Measurements from ENCODE around the gene MINDY3.
"Not testable (repeated sequence)": the region's sequence is repeated elsewhere in the genome, so short reads cannot be mapped to it uniquely, and the experiment has no call there.

The MINDY3 gene

DNA sequence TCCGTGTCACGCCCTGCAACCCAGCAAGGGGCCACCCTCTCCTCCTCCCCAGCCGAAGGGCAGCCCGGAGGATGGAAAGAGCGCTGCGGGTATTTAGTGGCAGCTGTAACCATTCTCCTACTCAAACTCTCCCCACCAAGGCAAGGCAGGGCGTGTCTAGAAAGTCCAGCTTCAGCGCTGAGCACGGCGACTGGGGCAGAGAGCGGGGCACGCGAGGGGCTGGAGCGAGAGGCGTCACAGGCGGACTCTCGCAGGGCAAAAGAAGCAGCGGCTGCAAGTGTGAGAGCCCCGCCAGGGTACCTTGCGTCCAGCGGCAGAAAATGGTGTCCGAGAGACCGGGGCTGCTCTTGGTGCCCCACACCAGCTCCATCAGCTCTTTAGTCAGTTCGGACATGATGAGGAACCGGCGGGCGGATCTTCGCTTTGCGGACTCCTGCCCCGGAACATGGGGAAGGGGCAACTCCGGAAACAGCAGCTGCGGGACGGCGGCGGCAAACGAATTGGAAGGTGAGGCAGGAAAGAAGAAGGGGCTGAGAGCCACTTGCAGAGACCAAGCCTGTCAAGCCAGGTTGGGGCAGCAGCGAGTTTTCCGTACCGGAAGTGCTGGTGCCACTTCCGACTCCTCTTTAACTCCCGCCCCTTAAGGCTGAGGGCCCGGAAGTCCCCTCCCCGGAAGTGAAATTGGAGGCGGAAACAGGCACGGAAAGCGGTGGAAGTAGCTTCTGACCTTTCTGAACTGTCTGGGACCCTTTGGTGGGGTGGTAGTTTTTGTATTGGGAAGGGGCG is at the start of gene MINDY3:
Gene MINDY3, minus strand, starts transcription at position 602 of the 786 bp plus-strand sequence. Its CDS starts 208 bp downstream, at position 394.
- DNase-seq (ENCODE audit: low spot score) = peak; percentile 90

DNA sequence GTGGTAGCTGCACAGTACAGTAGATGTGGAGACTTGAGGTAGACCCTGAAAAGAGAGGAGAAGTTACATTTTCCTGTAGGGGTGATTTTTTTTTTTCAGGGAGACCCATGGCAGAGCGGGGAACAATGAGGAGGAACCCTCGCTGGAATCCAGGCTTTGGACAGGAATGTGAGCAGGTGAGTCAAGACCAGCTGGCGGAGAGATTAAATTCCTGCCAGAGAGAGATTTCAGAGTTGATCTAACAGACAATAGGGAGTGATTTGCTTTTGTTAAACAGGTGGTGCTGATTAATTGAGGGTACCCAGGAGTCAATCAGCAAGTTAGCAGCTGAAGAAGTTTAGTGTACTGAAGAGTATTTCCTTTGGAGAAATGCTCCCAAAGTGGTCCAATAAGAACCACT is 41.6 kb upstream of the MINDY3 start:
- no peak for DNase-seq (ENCODE audit: low spot score)

DNA sequence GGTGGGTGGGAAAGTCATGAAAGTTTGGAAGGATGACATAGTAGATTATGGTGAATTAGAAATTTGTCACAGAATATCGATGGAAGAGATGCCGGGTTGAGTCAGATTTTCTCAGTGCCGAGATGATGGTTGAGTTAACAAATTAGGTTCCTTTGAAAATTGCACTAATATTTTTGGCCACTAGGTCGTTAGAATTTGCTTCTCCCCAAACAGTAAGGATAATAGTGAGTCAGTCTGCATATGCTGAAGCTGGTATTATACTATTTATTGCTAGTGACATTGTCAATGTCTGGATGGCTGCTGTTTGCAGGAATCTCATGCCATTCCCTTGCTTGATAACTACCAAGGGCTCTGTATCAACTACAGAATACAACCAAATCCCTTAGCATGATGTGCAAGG is 37.7 kb upstream of the MINDY3 start:
- DNase-seq (ENCODE audit: low spot score) = peak; percentile 34

DNA sequence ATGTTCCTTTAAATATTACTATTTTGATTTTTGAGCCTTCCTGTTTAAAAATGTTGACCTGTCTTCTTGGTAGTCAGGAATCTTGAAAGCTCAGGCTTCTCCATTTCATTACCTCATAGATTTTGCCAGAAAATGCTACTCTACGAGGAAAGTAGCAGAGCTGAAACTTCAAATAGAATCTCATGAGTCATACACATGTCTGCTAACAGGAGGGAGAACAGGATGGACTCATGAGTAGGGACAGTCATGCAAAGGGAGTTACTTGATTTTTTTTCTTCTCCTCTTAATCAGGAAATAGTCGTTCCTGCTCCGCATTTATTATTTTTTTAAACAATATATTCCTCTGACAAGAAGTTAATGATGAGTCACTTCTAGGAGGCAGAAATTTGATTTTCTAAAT is 37.0 kb upstream of the MINDY3 start:
- peak; percentile 11 for DNase-seq (ENCODE audit: low spot score)

DNA sequence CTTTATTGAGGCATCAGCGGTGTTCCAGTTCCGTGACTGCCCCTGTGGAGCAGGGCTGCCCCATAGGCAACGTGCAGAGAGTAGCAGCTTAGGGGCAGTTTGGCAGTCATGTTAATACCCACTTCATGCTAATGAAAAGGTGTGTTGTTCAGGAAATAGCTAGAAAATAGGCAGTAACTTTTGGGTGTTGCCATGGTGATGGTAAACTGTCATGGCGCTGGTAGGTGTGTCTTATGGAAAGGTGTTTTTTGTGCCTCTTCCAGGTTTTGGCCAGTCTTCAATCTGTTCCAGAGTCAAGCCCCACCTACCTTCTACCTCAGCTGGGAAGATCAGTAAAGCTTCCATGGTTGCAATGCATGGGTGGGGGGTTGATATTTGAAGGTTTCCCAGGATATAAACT is 36.3 kb upstream of the MINDY3 start:
- DNase-seq (ENCODE audit: low spot score) = no peak

GRCh38 chr10:15884447-15884846 is 24.1 kb upstream of the MINDY3 start:
- no peak for DNase-seq (ENCODE audit: low spot score)

DNA sequence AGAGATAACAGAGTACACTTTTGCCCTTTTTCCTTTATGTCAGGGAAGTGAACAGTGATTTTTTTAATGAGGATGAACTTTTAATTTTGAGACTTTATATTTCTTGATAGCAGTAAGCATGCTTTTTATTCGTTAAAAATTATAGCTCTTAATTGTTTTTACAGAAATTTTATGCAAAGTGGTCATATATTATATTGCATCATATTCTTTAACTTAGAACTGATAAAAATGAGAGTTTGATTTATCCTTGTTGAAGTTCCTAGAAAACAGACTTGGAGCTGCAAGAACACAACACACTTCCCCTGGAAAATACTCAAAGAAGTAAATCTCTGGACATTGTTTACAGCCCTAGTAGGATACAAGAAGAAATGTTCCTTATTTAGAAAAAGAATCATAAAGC is 21.2 kb upstream of the MINDY3 start:
- no peak for DNase-seq (ENCODE audit: low spot score)

GRCh38 chr10:15879663-15880062 is 19.4 kb upstream of the MINDY3 start:
- DNase-seq (ENCODE audit: low spot score) = no peak

- DNase-seq (ENCODE audit: low spot score) = peak; percentile 70
These were observed 18.8 kb upstream of the MINDY3 start for GRCh38 chr10:15879058-15879457.

GRCh38 chr10:15877836-15878576 is 17.7 kb upstream of the MINDY3 start:
- DNase-seq (ENCODE audit: low spot score) = no peak

DNA sequence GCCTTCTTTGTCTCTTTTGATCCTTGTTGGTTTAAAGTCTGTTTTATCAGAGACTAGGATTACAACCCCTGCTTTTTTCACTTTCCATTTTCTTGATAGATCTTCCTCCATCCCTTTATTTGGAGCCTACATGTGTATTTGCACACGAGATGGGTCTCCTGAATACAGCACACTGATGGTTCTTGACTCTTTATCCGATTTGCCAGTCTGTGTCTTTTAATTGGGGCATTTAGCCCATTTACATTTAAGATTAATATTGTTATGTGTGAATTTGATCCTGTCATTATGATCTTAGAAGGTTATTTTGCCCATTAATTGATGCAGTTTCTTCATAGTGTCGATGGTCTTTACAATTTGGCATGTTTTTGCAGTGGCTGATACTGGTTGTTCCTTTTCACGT is 16.0 kb upstream of the MINDY3 start:
- DNase-seq (ENCODE audit: low spot score) = not testable (repeated sequence)

DNA sequence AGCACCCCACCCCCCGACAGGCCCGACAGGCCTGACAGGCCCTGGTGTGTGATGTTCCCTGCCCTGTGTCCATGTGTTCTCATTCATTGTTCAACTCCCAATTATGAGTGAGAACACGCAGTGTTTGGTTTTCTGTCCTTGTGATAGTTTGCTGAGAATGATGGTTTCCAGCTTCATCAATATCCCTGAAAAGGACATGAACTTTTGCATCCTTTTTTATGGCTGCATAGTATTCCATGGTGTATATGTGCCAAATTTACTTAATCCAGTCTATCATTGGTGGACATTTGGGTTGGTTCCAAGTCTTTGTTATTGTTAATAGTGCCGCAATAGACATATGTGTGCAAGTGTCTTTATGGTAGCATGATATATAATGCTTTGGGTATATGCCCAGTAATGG is 12.3 kb upstream of the MINDY3 start:
- DNase-seq (ENCODE audit: low spot score) = not testable (repeated sequence)

DNA sequence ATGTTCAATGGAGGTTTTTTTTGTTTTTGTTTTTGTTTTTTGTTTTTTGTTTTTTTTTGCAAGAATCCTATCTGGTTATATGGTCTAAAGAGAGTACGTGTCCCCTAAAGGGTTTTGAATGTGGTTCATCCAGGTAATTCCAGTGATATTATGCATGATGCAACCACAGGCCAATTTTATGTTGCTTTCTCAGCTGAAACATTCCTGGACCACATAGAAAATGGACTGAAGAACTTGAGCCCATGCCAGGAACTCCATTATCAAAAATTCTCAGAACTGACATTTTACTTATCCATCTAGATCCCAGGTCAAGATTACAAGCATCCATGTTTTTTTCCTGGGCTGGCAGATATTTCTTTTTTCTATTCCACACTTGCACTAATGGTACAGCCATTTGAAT is 11.5 kb upstream of the MINDY3 start:
- DNase-seq (ENCODE audit: low spot score) = no peak

GRCh38 chr10:15869935-15870334 is 9.6 kb upstream of the MINDY3 start:
- no peak for DNase-seq (ENCODE audit: low spot score)

GRCh38 chr10:15868006-15868405 is 7.7 kb upstream of the MINDY3 start:
- no peak for DNase-seq (ENCODE audit: low spot score)

DNA sequence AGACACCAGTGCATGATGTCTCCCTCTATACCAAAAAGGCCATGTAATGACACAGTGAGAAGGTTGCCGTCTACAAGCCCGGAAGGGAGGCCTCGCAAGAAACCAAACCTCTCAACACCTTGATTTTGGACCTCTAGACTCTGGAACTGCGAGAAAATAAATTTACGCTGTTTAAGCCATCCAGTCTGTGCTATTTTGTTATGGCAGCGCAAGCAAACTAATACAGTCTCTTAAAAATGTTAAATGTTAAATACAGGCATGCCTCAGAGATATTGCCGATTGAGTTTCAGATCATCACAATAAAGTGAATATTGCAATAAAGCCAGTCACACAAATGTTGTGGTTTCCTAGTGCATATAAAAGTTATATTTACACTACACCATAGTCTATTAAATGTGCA is 5.0 kb upstream of the MINDY3 start:
- no peak for DNase-seq (ENCODE audit: low spot score)

DNA sequence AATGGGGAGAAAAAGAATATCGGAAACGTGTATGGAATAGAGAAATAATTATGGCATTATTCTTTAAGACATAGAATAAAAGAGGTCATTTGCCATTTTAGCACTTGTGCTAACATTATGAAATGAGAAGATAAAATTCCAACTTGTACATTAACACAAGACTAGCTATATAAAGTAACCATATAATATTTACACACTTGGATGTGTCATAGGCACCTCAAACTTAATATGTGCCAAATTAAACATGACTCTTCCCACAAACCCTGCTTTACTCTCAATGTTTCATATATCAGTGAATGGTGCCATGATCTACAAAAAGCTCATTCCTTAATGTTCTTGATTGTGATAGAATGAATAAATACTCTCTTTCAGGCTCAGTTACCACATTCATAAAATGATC is 4.1 kb upstream of the MINDY3 start:
- no peak for DNase-seq (ENCODE audit: low spot score)

- no peak for DNase-seq (ENCODE audit: low spot score)
These were observed 3.4 kb upstream of the MINDY3 start for GRCh38 chr10:15863733-15864132.

- no peak for DNase-seq (ENCODE audit: low spot score)
These were observed 3.0 kb upstream of the MINDY3 start for GRCh38 chr10:15863323-15863722.

- no peak for DNase-seq (ENCODE audit: low spot score)
These were observed 440 bp upstream of the MINDY3 start for GRCh38 chr10:15860692-15861201.

DNA sequence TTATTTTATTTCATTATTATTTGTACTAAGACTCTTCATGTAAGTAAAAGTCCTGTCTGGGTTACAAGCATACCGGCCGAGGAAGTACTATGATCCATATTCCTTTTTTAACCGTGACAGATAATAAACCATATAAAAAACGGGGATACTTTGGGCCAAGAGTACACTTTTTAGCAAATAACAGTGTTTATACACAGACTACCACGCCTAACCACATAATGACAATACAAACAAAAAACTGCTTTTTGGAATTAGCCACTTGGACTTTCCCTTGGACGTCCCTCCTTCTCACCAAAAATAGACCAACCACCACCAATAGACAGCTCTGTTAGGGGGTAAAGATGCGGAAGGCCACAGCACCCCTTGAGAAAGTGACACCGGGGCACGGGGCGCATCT is 800 bp downstream of the MINDY3 start:
- no peak for DNase-seq (ENCODE audit: low spot score)

GRCh38 chr10:15858861-15859281 is 1.4 kb downstream of the MINDY3 start:
- DNase-seq (ENCODE audit: low spot score) = no peak

DNA sequence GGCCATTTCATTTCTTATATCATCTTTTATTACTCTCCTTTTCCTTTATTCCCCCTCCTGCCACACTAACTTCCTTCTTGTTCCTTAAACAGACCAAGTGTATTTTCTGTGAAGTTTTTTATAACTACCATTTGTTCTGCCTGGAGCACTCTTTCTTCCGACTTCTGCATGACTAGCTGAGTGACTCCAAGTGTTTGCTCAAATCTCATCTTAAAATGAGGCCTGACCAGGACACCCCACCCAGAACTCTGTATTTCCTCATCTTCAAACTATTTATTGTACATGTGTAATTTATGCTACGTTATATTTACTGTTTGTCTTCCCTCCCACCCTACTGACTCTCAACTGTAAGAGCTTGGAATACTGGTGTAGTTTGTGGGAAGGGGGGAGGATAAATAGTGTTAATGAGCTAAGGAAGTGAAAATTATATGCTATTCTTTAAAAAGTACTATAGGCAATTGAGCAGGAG is 3.2 kb downstream of the MINDY3 start:
- DNase-seq (ENCODE audit: low spot score) = no peak
